SK-N-SH (cell line): Measurements from ENCODE around the gene RFX1. TPM values are rescaled to one million over a fixed set of nuclear protein-coding genes. Genes with fewer than 3 reads are reported as not detected.

ENCODE experiments used
- CTCF ChIA-PET: fragments of 300-600, 350-600 bp; formaldehyde crosslinking; extraction: SDS; loops from one replicate; lab custom pipeline; 2021; lab: Yijun Ruan, JAX
- POLR2A ChIA-PET: fragments of 350-600 bp; sonication (Branson Sonifier 250); formaldehyde crosslinking; extraction: SDS; loops from one replicate; lab custom pipeline; 2020; ENCODE audit warnings: antibody characterized with exemption, inconsistent platforms; lab: Yijun Ruan, JAX
- DNase-seq: peaks from one replicate; pipeline ENCODE4 v3.0.0; 2012
- H2AFZ ChIP-seq: fragments of 200-600 bp; sonication (generic); 2 replicates; pipeline ENCODE4 v1.8.1; 2016; ENCODE audit warnings: antibody characterized with exemption, mild to moderate bottlenecking, low read depth
- H3F3A ChIP-seq: fragments of 200-600 bp; sonication (generic); replicated peaks from 2 replicates; pipeline ENCODE3; 2016; ENCODE audit warnings: antibody characterized with exemption, mild to moderate bottlenecking; ENCODE audit not compliant: insufficient read depth
- H3K27ac ChIP-seq, 2 experiments: fragments of 200-500 bp in 1 of 2; fragments of 200-600 bp in 1 of 2; sonication (Bioruptor generic) in 1 of 2; sonication (generic), shearing (Covaris generic) in 1 of 2; 2 replicates each; pipeline versions ENCODE4 v1.5.1 to v1.6.1; 2014 to 2016; ENCODE audit warnings: low read depth in 2 of 2, inconsistent platforms in 1 of 2, low read length in 1 of 2, mild to moderate bottlenecking in 1 of 2, mixed read lengths in 1 of 2
- H3K27me3 ChIP-seq: fragments of 200-600 bp; sonication (generic), shearing (Covaris generic); 2 replicates; pipeline ENCODE4 v1.6.1; 2016; ENCODE audit warnings: mixed run types; ENCODE audit not compliant: insufficient read depth
- H3K36me3 ChIP-seq, 2 experiments: fragments of 200-500 bp in 1 of 2; fragments of 200-600 bp in 1 of 2; sonication (Bioruptor generic) in 1 of 2; sonication (generic) in 1 of 2; replicated peaks in 1 of 2; 2 replicates each; pipeline versions ENCODE3 to v1.5.1; 2014 to 2016; ENCODE audit warnings: low read length in 1 of 2, mild to moderate bottlenecking in 1 of 2; ENCODE audit not compliant: insufficient read depth in 2 of 2, control insufficient read depth in 1 of 2
- H3K4me1 ChIP-seq, 2 experiments: fragments of 200-500 bp in 1 of 2; fragments of 200-600 bp in 1 of 2; sonication (Bioruptor generic) in 1 of 2; sonication (generic), shearing (Covaris generic) in 1 of 2; 2 replicates each; pipeline versions ENCODE4 v1.5.1 to v1.6.1; 2014 to 2016; ENCODE audit warnings: low read depth in 1 of 2, low read length in 1 of 2, mixed run types in 1 of 2; ENCODE audit not compliant: insufficient read depth in 2 of 2, control insufficient read depth in 1 of 2
- H3K4me2 ChIP-seq: fragments of 200-600 bp; sonication (generic), shearing (Covaris generic); 2 replicates; pipeline ENCODE4 v1.6.1; 2017; ENCODE audit warnings: mixed run types
- H3K4me3 ChIP-seq, 2 experiments: fragments of 200-500 bp in 1 of 2; fragments of 200-600 bp in 1 of 2; sonication (Bioruptor generic) in 1 of 2; sonication (generic), shearing (Covaris generic) in 1 of 2; 2 replicates each; pipeline versions ENCODE4 v1.5.1 to v1.8.1; 2014 to 2016; ENCODE audit warnings: low read depth in 2 of 2, inconsistent platforms in 1 of 2, low read length in 1 of 2, mild to moderate bottlenecking in 1 of 2, mixed read lengths in 1 of 2, moderate library complexity in 1 of 2
- H3K79me2 ChIP-seq: fragments of 200-600 bp; sonication (generic); 2 replicates; pipeline ENCODE4 v1.8.1; 2017; ENCODE audit warnings: mild to moderate bottlenecking; ENCODE audit not compliant: insufficient read depth
- H3K9ac ChIP-seq: fragments of 200-600 bp; sonication (generic); 2 replicates; pipeline ENCODE4 v1.6.1; 2017; ENCODE audit warnings: mixed run types
- H3K9me2 ChIP-seq: fragments of 200-600 bp; sonication (generic); 2 replicates; pipeline ENCODE4 v1.6.1; 2017; ENCODE audit warnings: mixed run types
- H3K9me3 ChIP-seq: fragments of 200-600 bp; sonication (generic); 2 replicates; pipeline ENCODE4 v1.6.1; 2017; ENCODE audit warnings: mixed run types, mild to moderate bottlenecking, moderate library complexity
- H4K20me1 ChIP-seq: fragments of 200-600 bp; sonication (generic); 2 replicates; pipeline ENCODE4 v1.6.1; 2017; ENCODE audit warnings: mild to moderate bottlenecking, mixed run types; ENCODE audit not compliant: insufficient read depth
- EP300 ChIP-seq, 2 experiments: IDR thresholded peaks; 2 replicates each; pipeline versions ENCODE4 v1.4.0 to v1.6.1; 2012; ENCODE audit warnings: borderline replicate concordance in 1 of 2, low read depth in 1 of 2, low read length in 1 of 2
- EZH2phosphoT487 ChIP-seq: fragments of 200-600 bp; sonication (generic); IDR thresholded peaks from 2 replicates; pipeline ENCODE4 v1.6.1; 2017; ENCODE audit warnings: low read depth, mixed run types, mild to moderate bottlenecking, antibody characterized with exemption, moderate library complexity, borderline replicate concordance
- FOSL2 ChIP-seq: IDR thresholded peaks from 2 replicates; pipeline ENCODE4 v1.4.0; 2012; ENCODE audit warnings: low read depth, mild to moderate bottlenecking, moderate library complexity, borderline replicate concordance
- FOXJ3 ChIP-seq: sonication (generic); formaldehyde crosslinking; IDR thresholded peaks from 2 replicates; pipeline ENCODE4 v1.5.1; 2020; ENCODE audit warnings: mild to moderate bottlenecking, missing genetic modification reagents
- IRF3 ChIP-seq: fragments of 150-350 bp; IDR thresholded peaks from 2 replicates; pipeline ENCODE4 v1.6.1; 2016; ENCODE audit warnings: mild to moderate bottlenecking, low read depth, low read length
- MAX ChIP-seq: IDR thresholded peaks from 2 replicates; pipeline ENCODE4 v1.4.0; 2012; ENCODE audit warnings: low read depth
- MXI1 ChIP-seq: IDR thresholded peaks from 2 replicates; pipeline ENCODE4 v1.6.1; 2012; ENCODE audit warnings: mild to moderate bottlenecking, low read depth, low read length, improper control_type of control experiment
- NFIC ChIP-seq: IDR thresholded peaks from 2 replicates; pipeline ENCODE4 v1.4.0; 2012; ENCODE audit warnings: borderline replicate concordance
- POLR2AphosphoS5 ChIP-seq: IDR thresholded peaks from 2 replicates; pipeline ENCODE4 v1.6.1; 2012; ENCODE audit warnings: low read depth, low read length
- SIN3A ChIP-seq: IDR thresholded peaks from 2 replicates; pipeline ENCODE4 v1.6.1; 2012; ENCODE audit warnings: low read depth, mild to moderate bottlenecking, low read length, moderate library complexity, borderline replicate concordance
- SMC3 ChIP-seq: IDR thresholded peaks from 2 replicates; pipeline ENCODE4 v1.6.1; 2012; ENCODE audit warnings: low read depth, low read length, improper control_type of control experiment
- TCF12 ChIP-seq: IDR thresholded peaks from 2 replicates; pipeline ENCODE4 v1.4.0; 2012
- ZBTB33 ChIP-seq: IDR thresholded peaks from 2 replicates; pipeline ENCODE4 v1.4.0; 2012; ENCODE audit warnings: low read depth, borderline replicate concordance
- WGBS: methylation state at CpG from one replicate; pipeline ENCODE4 v1.1.6; 2017; ENCODE audit warnings: low lambda C conversion rate; 5-methylcytosine and 5-hydroxymethylcytosine counted together
- polyA plus RNA-seq, 3 experiments: library from polyadenylated mRNA; depleted of rRNA; stranded (reverse); fragments of >200 nt; gene quantifications; 2 replicates each; pipeline ENCODE4 v1.2.3, GENCODE V29; 2012

Gene RFX1
- polyA plus RNA-seq, 1 of the 3 experiments (the other 2 are of a cell fraction), result 1.5 TPM

- Histone ChIP-seq H3F3A (no peaks in the 10 kb centered on the region), H3K4me3 (no peak overlapping the region), H3K4me2 (no peak overlapping the region), H2AFZ (no peak overlapping the region), H3K9me2 (no peaks in the 10 kb centered on the region), H3K27me3 (no peaks in the 10 kb centered on the region), H4K20me1 (no peaks in the 10 kb centered on the region), H3K36me3 (peaks cover 0 to 2% of the 10 kb centered on the region in 2 experiments), H3K9me3 (no peaks in the 10 kb centered on the region), H3K9ac (no peak overlapping the region), H3K27ac (peak overlapping the region in 1 of 2 experiments; percentile 8; a peak in 1 of 4 replicates), H3K79me2 (no peaks in the 10 kb centered on the region), H3K4me1 (peaks cover 0 to 7% of the 10 kb centered on the region in 2 experiments; a peak in 1 of 4 replicates)
- WGBS, result 89% methylated on average over 12 of the region's 12 CpGs
- ChIA-PET POLR2A (interaction anchor here (0.6 to 1.2 kb wide), 3 partner anchors 9 to 102 kb away, joined by 3 to 4 read pairs (median 4); partner anchors contain the start of genes DCAF15, IL27RA and PODNL1), CTCF (interaction anchor here (0.9 to 1.2 kb wide), 3 partner anchors 9 to 119 kb away, joined by 3 read pairs; partner anchors contain the start of gene PODNL1)
- peak; percentile 76 for DNase-seq
- TF ChIP-seq MAX (no peak), ZBTB33 (no peak), POLR2AphosphoS5 (no peak)
Measured at GRCh38 chr19:13929340-13929739, 76.8 kb downstream of the RFX1 start.

- CTCF ChIA-PET, result no interaction called here
- TF ChIP-seq MXI1 (no peak), MAX (no peak), FOSL2 (no peak), TCF12 (no peak), EZH2phosphoT487 (no peak)
Measured at GRCh38 chr19:13926715-13927114, 79.4 kb downstream of the RFX1 start.

GRCh38 chr19:13926010-13926409 is 80.1 kb downstream of the RFX1 start:
- ChIA-PET POLR2A (no interaction called here), CTCF (no interaction called here)
- Histone ChIP-seq H3K79me2 (no peaks in the 10 kb centered on the region), H4K20me1 (no peaks in the 10 kb centered on the region), H3K9me3 (no peaks in the 10 kb centered on the region), H2AFZ (no peak overlapping the region), H3K4me2 (no peak overlapping the region), H3K9me2 (no peaks in the 10 kb centered on the region), H3K36me3 (peaks cover 4 to 7% of the 10 kb centered on the region in 2 experiments), H3K4me1 (peaks cover 0 to 7% of the 10 kb centered on the region in 2 experiments; a peak in 1 of 4 replicates), H3K27ac (no peak overlapping the region), H3F3A (no peaks in the 10 kb centered on the region), H3K4me3 (no peak overlapping the region), H3K27me3 (no peaks in the 10 kb centered on the region), H3K9ac (no peak overlapping the region)
- TF ChIP-seq EP300 (IDR thresholded peaks at IDR 0.05; ENCODE audit: borderline replicate concordance in 1 of 2, low read depth in 1 of 2, low read length in 1 of 2) (no peak), IRF3 (no peak), FOXJ3 (no peak), SMC3 (no peak), SIN3A (no peak), NFIC (no peak)
- no peak for DNase-seq
- WGBS, result 85% methylated on average over 3 of the region's 4 CpGs

More at GRCh38 chr19:13926715-13927114, 79.4 kb downstream of the RFX1 start:
- no peaks in the 10 kb centered on the region for H4K20me1 ChIP-seq
- H3K9me2 ChIP-seq, result no peaks in the 10 kb centered on the region
- H2AFZ ChIP-seq, result no peak overlapping the region
- H3K9me3 ChIP-seq, result no peaks in the 10 kb centered on the region
- no peak overlapping the region for H3K27ac ChIP-seq
- H3K9ac ChIP-seq, result no peak overlapping the region
- H3K27me3 ChIP-seq, result no peaks in the 10 kb centered on the region
- no peak overlapping the region for H3K4me3 ChIP-seq
- H3F3A ChIP-seq, result no peaks in the 10 kb centered on the region
- no peak for DNase-seq
- WGBS, result 97% methylated on average over 3 of the region's 8 CpGs
- peaks cover 2% of the 10 kb centered on the region in 2 experiments for H3K36me3 ChIP-seq
- H3K79me2 ChIP-seq, result no peaks in the 10 kb centered on the region
- POLR2A ChIA-PET, result interaction anchor here (0.7 kb wide), 1 partner anchor 12 kb away, joined by 3 read pairs; no protein-coding TSS in a partner anchor
- peaks cover 0 to 7% of the 10 kb centered on the region in 2 experiments; a peak in 1 of 4 replicates for H3K4me1 ChIP-seq
- no peak overlapping the region for H3K4me2 ChIP-seq
